K562 (cell line): ENCODE measurements around the gene DHRS11. TPM values are rescaled to one million over a fixed set of nuclear protein-coding genes. Genes with fewer than 3 reads are reported as not detected.
A peak's percentile ranks its signal among the peaks of the same experiment; 100 is the strongest.

Experiments used
- ARID3A ChIP-seq: IDR thresholded peaks from 2 replicates; pipeline ENCODE4 v1.6.1; 2012; ENCODE audit warnings: low read depth, low read length, improper control_type of control experiment, borderline replicate concordance
- GTF2B ChIP-seq: IDR thresholded peaks from 2 replicates; pipeline ENCODE4 v1.6.1; 2011; ENCODE audit not compliant: insufficient read length; ENCODE audit errors: extremely low read depth
- HBP1 ChIP-seq: fragments of 450-650 bp; formaldehyde crosslinking; IDR thresholded peaks from 2 replicates; pipeline ENCODE4 v1.4.0; 2022; ENCODE audit warnings: missing genetic modification characterization
- HDAC2 ChIP-seq: fragments of 450-650 bp; IDR thresholded peaks from 2 replicates; pipeline ENCODE4 v1.6.1; 2016; ENCODE audit warnings: mild to moderate bottlenecking
- KDM1A ChIP-seq, 2 experiments: fragments of 450-650 bp; IDR thresholded peaks; 2 replicates each; pipeline ENCODE4 v1.6.1; 2016; ENCODE audit warnings: mild to moderate bottlenecking in 2 of 2
- MGA ChIP-seq: fragments of 450-650 bp; IDR thresholded peaks from 2 replicates; pipeline ENCODE4 v1.6.1; 2016; ENCODE audit warnings: mild to moderate bottlenecking, moderate library complexity
- PKNOX1 ChIP-seq: fragments of 450-650 bp; IDR thresholded peaks from 2 replicates; pipeline ENCODE4 v1.6.1; 2016
- RBM25 ChIP-seq: fragments of 200-400 bp; formaldehyde crosslinking; IDR thresholded peaks from 2 replicates; pipeline ENCODE4 v1.6.1; 2018; ENCODE audit warnings: low read length, low read depth, moderate library complexity; ENCODE audit not compliant: severe bottlenecking
- ZNF79 ChIP-seq: fragments of 250-450 bp; sonication (Bioruptor Pico); IDR thresholded peaks from 2 replicates; pipeline ENCODE4 v1.4.0; 2020; ENCODE audit warnings: low read depth, mild to moderate bottlenecking, moderate library complexity
- polyA plus RNA-seq, 8 experiments: library from polyadenylated mRNA; depleted of rRNA in 4 of 8; stranded (reverse) in 5 of 8; unstranded in 3 of 8; fragments of >200 nt; fragmentation: Nextera tagmentation in 2 of 8; fragmentation: Illumina TruSeq in 1 of 8; extraction: Ambion mirVana in 2 of 8; extraction: Trizol in 1 of 8; gene quantifications; 2 replicates each; pipeline versions ENCODE4 v1.2.1 to v1.2.3, GENCODE V29; 2011 to 2014; ENCODE audit warnings: inconsistent platforms in 1 of 8, missing spikeins in 1 of 8
- total RNA-seq, 7 experiments: library from RNA; depleted of rRNA in 6 of 7; stranded (reverse); fragments of >200 nt in 6 of 7; fragmentation: Illumina TruSeq in 2 of 7; extraction: Trizol in 2 of 7; gene quantifications; 2 replicates each; pipeline versions ENCODE4 v1.2.1 to v1.2.3, GENCODE V29; 2011 to 2021; ENCODE audit warnings: low replicate concordance in 1 of 7

Gene DHRS11
- total and polyA plus RNA-seq, 9 of the 15 experiments (the other 6 are each of a cell fraction or from before 2014, with no cell fraction given), result 15.2 to 123 (median 59.8) TPM

- TF ChIP-seq MGA, result peak; percentile 55
- no peak for TF ChIP-seq GTF2B
- 0 out of 2 replicates have a peak, but pooled peaks have one; percentile 77 for TF ChIP-seq HBP1 (CRISPR knock-in tag)
- no peak for TF ChIP-seq RBM25
- no peak for TF ChIP-seq ARID3A
- no peak for TF ChIP-seq KDM1A (IDR thresholded peaks at IDR 0.05)
- TF ChIP-seq PKNOX1, result no peak
- peak; percentile 88; the same call in 1 of the 2 replicates for TF ChIP-seq HDAC2
- TF ChIP-seq ZNF79 (CRISPR knock-in tag), result no peak
Observed at GRCh38 chr17:36601303-36602029, 9.8 kb downstream of the DHRS11 start, which contains the start of gene MRM1 (continued).
